Loucy (cell line): ENCODE data around the gene FBXL14.

Experiments used
- H2AFZ ChIP-seq: fragments of 200-600 bp; sonication (generic); 2 replicates; pipeline ENCODE4 v1.6.0; 2016; ENCODE audit warnings: antibody characterized with exemption, mild to moderate bottlenecking, low read length, moderate library complexity
- H3F3A ChIP-seq: fragments of 200-600 bp; 2 replicates; pipeline ENCODE4 v1.6.0; 2016; ENCODE audit warnings: antibody characterized with exemption, low read depth, mild to moderate bottlenecking
- H3K27me3 ChIP-seq: fragments of 200-600 bp; sonication (generic); 2 replicates; pipeline ENCODE4 v1.6.1; 2014; ENCODE audit warnings: low read length, mild to moderate bottlenecking; ENCODE audit not compliant: insufficient read depth, poor library complexity, severe bottlenecking
- H3K36me3 ChIP-seq: fragments of 200-600 bp; sonication (generic); 2 replicates; pipeline ENCODE4 v1.6.1; 2016; ENCODE audit warnings: low read length; ENCODE audit not compliant: insufficient read depth
- H3K4me1 ChIP-seq: fragments of 200-600 bp; sonication (generic); 2 replicates; pipeline ENCODE4 v1.5.1; 2014; ENCODE audit warnings: low read length, mild to moderate bottlenecking; ENCODE audit not compliant: insufficient read depth, poor library complexity, severe bottlenecking
- H3K4me2 ChIP-seq: fragments of 200-600 bp; sonication (generic); 2 replicates; pipeline ENCODE4 v1.6.0; 2014; ENCODE audit warnings: antibody characterized with exemption, low read length, low read depth, mild to moderate bottlenecking; ENCODE audit not compliant: poor library complexity, severe bottlenecking
- H3K4me3 ChIP-seq: fragments of 200-600 bp; sonication (generic); 2 replicates; pipeline ENCODE4 v1.5.1; 2014; ENCODE audit warnings: low read length, mild to moderate bottlenecking, mixed read lengths; ENCODE audit not compliant: poor library complexity, severe bottlenecking
- H3K79me2 ChIP-seq: fragments of 200-600 bp; sonication (generic); 2 replicates; pipeline ENCODE4 v1.6.1; 2014; ENCODE audit warnings: low read length; ENCODE audit not compliant: insufficient read depth
- H3K9ac ChIP-seq: fragments of 200-600 bp; sonication (generic); 2 replicates; pipeline ENCODE4 v1.6.0; 2014; ENCODE audit warnings: mild to moderate bottlenecking, low read depth, low read length, moderate library complexity; ENCODE audit not compliant: poor library complexity, severe bottlenecking
- H3K9me2 ChIP-seq: fragments of 200-600 bp; sonication (generic); replicated peaks from 2 replicates; pipeline ENCODE4 v1.6.1; 2016; ENCODE audit warnings: low read depth, low read length, mixed read lengths
- H3K9me3 ChIP-seq: fragments of 200-600 bp; sonication (generic); 2 replicates; pipeline ENCODE4 v1.6.1; 2014; ENCODE audit warnings: mild to moderate bottlenecking, antibody characterized with exemption, low read length, low read depth; ENCODE audit not compliant: insufficient read depth
- H4K20me1 ChIP-seq: fragments of 200-600 bp; sonication (generic); 2 replicates; pipeline ENCODE4 v1.6.0; 2014; ENCODE audit warnings: antibody characterized with exemption, low read length, mild to moderate bottlenecking; ENCODE audit not compliant: insufficient read depth, poor library complexity, severe bottlenecking
- CTCF ChIP-seq: fragments of 200-600 bp; sonication (generic); conservative IDR thresholded peaks from 2 replicates; pipeline ENCODE4 v1.5.1; 2014; ENCODE audit warnings: mild to moderate bottlenecking, antibody characterized with exemption, low read length
- EZH2phosphoT487 ChIP-seq: fragments of 200-600 bp; IDR thresholded peaks from 2 replicates; pipeline ENCODE4 v1.6.1; 2018; ENCODE audit warnings: antibody characterized with exemption, mild to moderate bottlenecking, moderate library complexity, borderline replicate concordance

FBXL14 gene

DNA sequence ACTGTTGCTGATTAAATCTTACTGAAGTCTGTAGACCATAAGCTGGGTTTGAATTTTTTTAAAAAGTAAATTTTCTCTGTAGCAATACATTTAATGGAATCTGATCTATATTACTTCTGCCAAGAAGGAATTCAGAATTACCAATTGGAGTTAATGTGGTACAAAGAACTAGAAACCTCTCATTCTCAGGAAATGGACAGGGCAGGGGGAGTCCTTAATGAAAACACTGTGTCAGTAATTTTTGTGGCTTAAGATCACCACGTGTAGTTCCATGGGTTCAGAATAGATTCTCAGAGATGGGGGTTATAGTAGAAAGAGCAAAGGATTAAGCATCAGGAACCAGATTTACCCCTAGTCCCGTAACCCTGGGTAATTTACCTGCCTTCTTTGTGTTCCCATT lies 30.3 kb downstream of the FBXL14 start:
- no peaks in the 10 kb centered on the region for H3K79me2 ChIP-seq
- no peak for TF ChIP-seq EZH2phosphoT487
- TF ChIP-seq CTCF, result no peak

GRCh38 chr12:1562813-1563407 lies 31.5 kb downstream of the FBXL14 start:
- no peaks in the 10 kb centered on the region for H3K9me2 ChIP-seq
- H3K4me1 ChIP-seq, result no peaks in the 10 kb centered on the region
- H3K36me3 ChIP-seq, result no peaks in the 10 kb centered on the region
- no peak overlapping the region for H2AFZ ChIP-seq
- no peak overlapping the region for H3K9ac ChIP-seq
- TF ChIP-seq EZH2phosphoT487 (no peak), CTCF (no peak)
- no peak overlapping the region for H3K4me3 ChIP-seq
- no peak overlapping the region for H3K4me2 ChIP-seq
- H3F3A ChIP-seq, result no peaks in the 10 kb centered on the region
- peaks cover 11% of the 10 kb centered on the region for H3K27me3 ChIP-seq
- no peaks in the 10 kb centered on the region for H3K9me3 ChIP-seq
- H3K79me2 ChIP-seq, result no peaks in the 10 kb centered on the region
- no peaks in the 10 kb centered on the region for H4K20me1 ChIP-seq

More for the DNA sequence above, 30.3 kb downstream of the FBXL14 start:
- Histone ChIP-seq H3K9me3 (no peaks in the 10 kb centered on the region), H4K20me1 (no peaks in the 10 kb centered on the region), H2AFZ (no peak overlapping the region), H3K4me3 (no peak overlapping the region), H3F3A (no peaks in the 10 kb centered on the region), H3K9ac (no peak overlapping the region), H3K27me3 (peaks cover 23% of the 10 kb centered on the region), H3K4me2 (no peak overlapping the region), H3K9me2 (no peaks in the 10 kb centered on the region), H3K4me1 (no peaks in the 10 kb centered on the region), H3K36me3 (no peaks in the 10 kb centered on the region)

GRCh38 chr12:1560704-1561103 lies 33.7 kb downstream of the FBXL14 start:
- Histone ChIP-seq H3K9me3 (no peaks in the 10 kb centered on the region), H3K9ac (no peak overlapping the region), H3K27me3 (peaks cover 5% of the 10 kb centered on the region), H3K79me2 (no peaks in the 10 kb centered on the region), H3K4me1 (no peaks in the 10 kb centered on the region), H3F3A (no peaks in the 10 kb centered on the region), H3K4me2 (no peak overlapping the region), H2AFZ (no peak overlapping the region), H3K9me2 (no peaks in the 10 kb centered on the region), H4K20me1 (no peaks in the 10 kb centered on the region), H3K4me3 (no peak overlapping the region), H3K36me3 (no peaks in the 10 kb centered on the region)
- TF ChIP-seq CTCF (no peak), EZH2phosphoT487 (no peak)
